ENCODE data around the gene ARID1B. TPM values are rescaled to one million over a fixed set of nuclear protein-coding genes. Genes with fewer than 3 reads are reported as not detected.
A peak's percentile ranks its signal among the peaks of the same experiment; 100 is the strongest.

The ARID1B gene
- total and polyA plus RNA-seq, 9 of the 15 experiments (the other 6 are each of a cell fraction or from before 2014, with no cell fraction given): 12.5 to 50.5 (median 25.8) TPM

- TF ChIP-seq ZNF592 (IDR thresholded peaks at IDR 0.05) (0 out of 2 replicates have a peak, but pooled peaks have one; percentile 36), ETV5 (CRISPR knock-in tag; IDR thresholded peaks at IDR 0.05; ENCODE audit: low read depth) (no peak), ZBTB11 (CRISPR knock-in tag; IDR thresholded peaks at IDR 0.05) (0 out of 6 replicates have a peak, but pooled peaks of 2 of the 3 experiments have one; percentile 16 to 57), HCFC1 (IDR thresholded peaks at IDR 0.05; ENCODE audit: low read depth, low read length) (0 out of 2 replicates have a peak, but pooled peaks have one; percentile 18), CEBPZ (IDR thresholded peaks at IDR 0.05; ENCODE audit: borderline replicate concordance, low read depth, low read length) (no peak), EP400 (IDR thresholded peaks at IDR 0.05) (peak; percentile 52; the same call in 1 of the 2 replicates), KAT8 (IDR thresholded peaks at IDR 0.05; ENCODE audit: low read depth) (no peak), SPI1 (IDR thresholded peaks at IDR 0.05; ENCODE audit: borderline replicate concordance, low read depth, low read length) (peak; percentile 85), NR2C2 (CRISPR knock-in tag; IDR thresholded peaks at IDR 0.05) (0 out of 2 replicates have a peak, but pooled peaks have one; percentile 51), NR2C2 (tag; IDR thresholded peaks at IDR 0.05) (peak; percentile 65), ZNF175 (CRISPR knock-in tag; IDR thresholded peaks at IDR 0.05; ENCODE audit: low read depth) (peak; percentile 45; the same call in 1 of the 2 replicates), CHD1 (IDR thresholded peaks at IDR 0.05; ENCODE audit: low read length) (no peak), NR2C1 (IDR thresholded peaks at IDR 0.05) (peak; percentile 74), NR2C1 (tag; IDR thresholded peaks at IDR 0.05) (peak; percentile 89), ID3 (CRISPR knock-in tag; IDR thresholded peaks at IDR 0.05) (no peak), ID3 (tag; IDR thresholded peaks at IDR 0.05) (no peak)
These were observed 109.2 kb downstream of the ARID1B start (continued) for GRCh38 chr6:156886409-156886808.
